AG04449 (cell line): ENCODE results near the gene PRKD1.
A peak's percentile ranks its signal among the peaks of the same experiment; 100 is the strongest.
"Not testable (repeated sequence)": the region's sequence is repeated elsewhere in the genome, so short reads cannot be mapped to it uniquely, and the experiment has no call there.

ENCODE experiments used
- CTCF ChIA-PET: fragments of 350-600 bp; formaldehyde crosslinking; extraction: SDS; loops from one replicate; lab custom pipeline; 2021; ENCODE audit warnings: antibody characterized with exemption; lab: Yijun Ruan, JAX
- POLR2A ChIA-PET: fragments of 400-600, 350-600 bp; formaldehyde crosslinking; extraction: SDS; loops from one replicate; lab custom pipeline; 2020; ENCODE audit warnings: antibody characterized with exemption, inconsistent platforms; lab: Yijun Ruan, JAX
- DNase-seq: peaks from one replicate; pipeline ENCODE4 v3.0.0-alpha.2; 2010; ENCODE audit warnings: low read depth, low spot score
- H3K4me3 ChIP-seq: 2 replicates; pipeline ENCODE4 v1.5.1; 2011; ENCODE audit warnings: low read depth, mild to moderate bottlenecking, control low read depth, low read length
- CTCF ChIP-seq: IDR thresholded peaks from one replicate; pipeline ENCODE4 v1.5.1; 2011; ENCODE audit warnings: mild to moderate bottlenecking, moderate library complexity, low read length, control low read depth, inconsistent platforms; ENCODE audit not compliant: insufficient read depth; ENCODE audit errors: missing control alignments

PRKD1 gene

GRCh38 chr14:29851397-29851796, 76.2 kb downstream of the PRKD1 start:
- ChIA-PET POLR2A (no interaction called here), CTCF (no interaction called here)
- H3K4me3 ChIP-seq = no peak overlapping the region
- no peak for TF ChIP-seq CTCF
- peak; percentile 44 for DNase-seq

- DNase-seq = no peak
- ChIA-PET CTCF (no interaction called here), POLR2A (no interaction called here)
- no peak for TF ChIP-seq CTCF
- H3K4me3 ChIP-seq = no peak overlapping the region
These were observed 80.6 kb downstream of the PRKD1 start for GRCh38 chr14:29847056-29847380.

GRCh38 chr14:29846339-29847055, 81.2 kb downstream of the PRKD1 start:
- no peak for TF ChIP-seq CTCF
- no peak overlapping the region for H3K4me3 ChIP-seq
- ChIA-PET CTCF (no interaction called here), POLR2A (no interaction called here)
- no peak for DNase-seq

DNA sequence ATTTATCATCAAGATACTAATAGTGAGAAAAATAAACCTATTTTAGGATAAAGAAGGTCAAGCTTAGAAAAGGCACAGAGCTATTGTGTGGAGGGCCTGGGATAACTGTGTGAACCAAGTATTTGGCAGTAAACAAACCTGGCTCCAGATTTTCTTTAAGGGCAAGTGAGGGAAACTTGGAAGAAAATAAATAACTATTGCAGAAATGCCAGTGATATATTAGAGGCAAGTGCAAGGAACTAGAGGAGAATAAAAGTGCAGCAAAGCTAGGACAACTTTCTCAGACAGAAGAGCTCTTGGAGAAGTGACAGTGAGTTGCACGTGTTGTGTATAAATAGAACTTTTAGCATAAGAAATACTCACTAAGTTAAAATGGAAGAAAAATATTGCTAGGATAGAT, 83.7 kb downstream of the PRKD1 start:
- POLR2A ChIA-PET = no interaction called here

GRCh38 chr14:29842228-29842627, 85.4 kb downstream of the PRKD1 start:
- no peak for DNase-seq
- TF ChIP-seq CTCF = no peak
- ChIA-PET CTCF (no interaction called here), POLR2A (no interaction called here)
- no peak overlapping the region for H3K4me3 ChIP-seq

More for the DNA sequence above, 83.7 kb downstream of the PRKD1 start:
- CTCF ChIA-PET = interaction anchor here (0.7 to 1.1 kb wide), 2 partner anchors 9 kb away, joined by 3 read pairs; no protein-coding TSS in a partner anchor
- H3K4me3 ChIP-seq = no peak overlapping the region
- no peak for TF ChIP-seq CTCF
- no peak for DNase-seq

DNA sequence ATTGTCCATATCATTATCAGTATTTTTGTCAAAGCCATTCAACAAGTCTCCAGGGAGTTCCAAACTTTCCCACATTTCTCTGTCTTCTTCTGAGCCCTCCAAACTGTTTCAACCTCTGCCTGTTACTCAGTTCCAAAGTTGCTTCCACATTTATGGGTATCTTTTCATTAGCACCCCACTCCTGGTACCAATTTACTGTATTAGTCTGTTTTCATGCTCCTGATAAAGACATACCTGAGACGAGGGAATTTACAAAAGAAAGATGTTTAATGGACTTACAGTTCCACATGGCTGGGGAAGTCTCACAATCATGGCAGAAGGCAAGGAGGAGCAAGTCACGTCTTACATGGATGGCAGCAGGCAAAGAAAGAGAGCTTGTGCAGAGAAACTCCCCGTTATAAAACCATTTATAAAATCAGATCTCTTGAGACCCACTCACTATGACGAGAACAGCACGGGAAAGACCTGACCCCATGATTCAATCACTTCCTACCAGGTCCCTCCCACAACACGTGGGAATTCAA, 87.2 kb downstream of the PRKD1 start:
- H3K4me3 ChIP-seq, CTCF ChIA-PET, POLR2A ChIA-PET, DNase-seq: not testable (repeated sequence)

DNA sequence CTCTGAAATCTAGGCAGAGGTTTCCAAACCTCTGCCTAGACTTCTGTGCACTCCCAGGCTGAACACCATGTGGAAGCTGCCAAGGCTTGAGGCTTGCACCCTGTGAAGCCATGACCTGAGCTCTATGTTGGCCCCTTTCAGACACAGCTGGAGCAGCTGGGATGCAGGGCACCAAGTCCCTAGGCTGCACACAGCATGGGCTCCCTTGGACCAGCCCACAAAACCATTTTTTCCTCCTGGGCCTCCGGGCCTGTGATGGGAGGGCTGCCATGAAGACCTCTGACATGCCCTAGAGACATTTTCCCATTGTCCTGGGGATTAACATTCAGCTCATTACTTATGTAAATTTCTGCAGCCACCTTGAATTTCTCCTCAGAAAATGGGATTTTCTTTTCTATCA, 88.0 kb downstream of the PRKD1 start:
- H3K4me3 ChIP-seq, DNase-seq, CTCF ChIA-PET, POLR2A ChIA-PET: not testable (repeated sequence)
